ENCODE data around the gene MACF1. TPM values are rescaled to one million over a fixed set of nuclear protein-coding genes. Genes with fewer than 3 reads are reported as not detected.

The MACF1 gene
- total RNA-seq, 2 experiments from 2014 or later, result 248 to 252 TPM

- no peaks in the 10 kb centered on the region for H3K9me3 ChIP-seq (ENCODE audit: control insufficient read depth in 1 of 2, insufficient read depth in 1 of 2, low read length in 2 of 2)
- H3K4me1 ChIP-seq (ENCODE audit: insufficient read depth, low read length), result no peaks in the 10 kb centered on the region
- intact Hi-C loops (cut with DNase I, micrococcal nuclease), result no loop called here
- DNase-seq (no peak), ATAC-seq (ENCODE audit: poor library complexity) (no peak)
- Mint-ChIP-seq H3K9me3 (no peaks in the 10 kb centered on the region), H3K27me3 (no peaks in the 10 kb centered on the region), H3K4me3 (no peak overlapping the region), H3K4me1 (ENCODE audit: low read depth) (no peaks in the 10 kb centered on the region), H3K27ac (no peak overlapping the region), H3K36me3 (ENCODE audit: low read depth) (peaks cover 90% of the 10 kb centered on the region)
- POLR2A ChIA-PET, result no interaction called here
- no peak for TF ChIP-seq CTCF (IDR thresholded peaks at IDR 0.05)
- H3K36me3 ChIP-seq (ENCODE audit: insufficient read depth, low read length), result peaks cover 89% of the 10 kb centered on the region
- CTCF ChIA-PET, result no interaction called here
- no peaks in the 10 kb centered on the region for H3K27me3 ChIP-seq (ENCODE audit: control insufficient read depth in 1 of 2, insufficient read depth in 2 of 2, low read length in 2 of 2)
- H3K27ac ChIP-seq (ENCODE audit: low read depth in 1 of 2, low read length in 2 of 2), result no peak overlapping the region
- no peak overlapping the region for H3K4me3 ChIP-seq (ENCODE audit: low read length)
These were observed 138.3 kb downstream of the MACF1 start for GRCh38 chr1:39342776-39343175.

GRCh38 chr1:39344394-39345154 is 140.1 kb downstream of the MACF1 start:
- H3K27me3 ChIP-seq (ENCODE audit: control insufficient read depth in 1 of 2, insufficient read depth in 2 of 2, low read length in 2 of 2), result no peaks in the 10 kb centered on the region
- CTCF ChIA-PET, result no interaction called here
- H3K27ac ChIP-seq (ENCODE audit: low read depth in 1 of 2, low read length in 2 of 2), result no peak overlapping the region
- no peaks in the 10 kb centered on the region for H3K4me1 Mint-ChIP-seq (ENCODE audit: low read depth)
- H3K36me3 ChIP-seq (ENCODE audit: insufficient read depth, low read length), result peaks cover 89% of the 10 kb centered on the region
- POLR2A ChIA-PET, result no interaction called here
- no peak for TF ChIP-seq CTCF (IDR thresholded peaks at IDR 0.05)
- ATAC-seq (ENCODE audit: poor library complexity) (no peak), DNase-seq (no peak)
- H3K9me3 ChIP-seq (ENCODE audit: control insufficient read depth in 1 of 2, insufficient read depth in 1 of 2, low read length in 2 of 2), result no peaks in the 10 kb centered on the region
- no peak overlapping the region for H3K4me3 ChIP-seq (ENCODE audit: low read length)
- H3K4me1 ChIP-seq (ENCODE audit: insufficient read depth, low read length), result no peaks in the 10 kb centered on the region
- H3K4me3 Mint-ChIP-seq, result no peak overlapping the region
- no peaks in the 10 kb centered on the region for H3K9me3 Mint-ChIP-seq
- H3K27me3 Mint-ChIP-seq, result no peaks in the 10 kb centered on the region
- H3K36me3 Mint-ChIP-seq (ENCODE audit: low read depth), result peaks cover 90% of the 10 kb centered on the region
- no peak overlapping the region for H3K27ac Mint-ChIP-seq
- intact Hi-C loops (cut with DNase I, micrococcal nuclease), result no loop called here

- H3K27ac Mint-ChIP-seq, result no peak overlapping the region
- CTCF ChIA-PET, result interaction anchor here (1.3 to 1.5 kb wide), 2 partner anchors 15 to 41 kb away, joined by 3 read pairs; no protein-coding TSS in a partner anchor
These were observed 142.4 kb downstream of the MACF1 start for GRCh38 chr1:39346872-39347271.

More at GRCh38 chr1:39346872-39347271, 142.4 kb downstream of the MACF1 start:
- peaks cover 88% of the 10 kb centered on the region for H3K36me3 ChIP-seq (ENCODE audit: insufficient read depth, low read length)
- H3K27me3 ChIP-seq (ENCODE audit: control insufficient read depth in 1 of 2, insufficient read depth in 2 of 2, low read length in 2 of 2), result no peaks in the 10 kb centered on the region
- no peak overlapping the region for H3K4me3 ChIP-seq (ENCODE audit: low read length)
- Mint-ChIP-seq H3K4me3 (no peak overlapping the region), H3K4me1 (ENCODE audit: low read depth) (no peaks in the 10 kb centered on the region), H3K36me3 (ENCODE audit: low read depth) (peaks cover 91% of the 10 kb centered on the region), H3K9me3 (no peaks in the 10 kb centered on the region), H3K27me3 (no peaks in the 10 kb centered on the region)
- intact Hi-C loops (cut with DNase I, micrococcal nuclease), result no loop called here
- POLR2A ChIA-PET, result no interaction called here
- TF ChIP-seq CTCF (IDR thresholded peaks at IDR 0.05), result no peak
- no peak for DNase-seq
- no peaks in the 10 kb centered on the region for H3K4me1 ChIP-seq (ENCODE audit: insufficient read depth, low read length)
- H3K9me3 ChIP-seq (ENCODE audit: control insufficient read depth in 1 of 2, insufficient read depth in 1 of 2, low read length in 2 of 2), result no peaks in the 10 kb centered on the region
- no peak for ATAC-seq (ENCODE audit: poor library complexity)
- no peak overlapping the region for H3K27ac ChIP-seq (ENCODE audit: low read depth in 1 of 2, low read length in 2 of 2)
